NOMO-1 treated with DMSO at 0.1 percent for 48 hours (cell line): Measurements from ENCODE around the gene EVX1.
A peak's percentile ranks its signal among the peaks of the same experiment; 100 is the strongest.

ENCODE experiments used
- DNase-seq: peaks from one replicate; lab custom pipeline; 2025; ENCODE audit not compliant: unreplicated experiment; lab: John Stamatoyannopoulos, UW

The EVX1 gene

GRCh38 chr7:27204851-27205322 is 37.7 kb upstream of the EVX1 start:
- DNase-seq, result no peak

GRCh38 chr7:27205325-27206280 is 37.0 kb upstream of the EVX1 start:
- DNase-seq, result no peak

GRCh38 chr7:27207348-27207985 is 35.1 kb upstream of the EVX1 start:
- no peak for DNase-seq

GRCh38 chr7:27208998-27209397 is 33.6 kb upstream of the EVX1 start:
- no peak for DNase-seq

GRCh38 chr7:27209933-27210440 is 32.6 kb upstream of the EVX1 start:
- no peak for DNase-seq

GRCh38 chr7:27210441-27211083 is 32.0 kb upstream of the EVX1 start:
- peak; percentile 30 for DNase-seq

- DNase-seq, result no peak
These were observed 31.5 kb upstream of the EVX1 start for GRCh38 chr7:27211084-27211446.

- DNase-seq, result no peak
These were observed 30.8 kb upstream of the EVX1 start for GRCh38 chr7:27211764-27212204.

- no peak for DNase-seq
These were observed 29.8 kb upstream of the EVX1 start for GRCh38 chr7:27212497-27213432.

GRCh38 chr7:27213433-27214238 is 29.0 kb upstream of the EVX1 start:
- DNase-seq, result no peak

GRCh38 chr7:27214239-27214950 is 28.2 kb upstream of the EVX1 start:
- no peak for DNase-seq

GRCh38 chr7:27215356-27215755 is 27.2 kb upstream of the EVX1 start:
- DNase-seq, result no peak

- DNase-seq, result no peak
These were observed 24.7 kb upstream of the EVX1 start for GRCh38 chr7:27217951-27218350.

GRCh38 chr7:27219821-27220220 is 22.8 kb upstream of the EVX1 start:
- DNase-seq, result no peak

- no peak for DNase-seq
These were observed 22.1 kb upstream of the EVX1 start for GRCh38 chr7:27220440-27220955.

GRCh38 chr7:27221201-27221797 is 21.3 kb upstream of the EVX1 start:
- no peak for DNase-seq

GRCh38 chr7:27223941-27224575 is 18.5 kb upstream of the EVX1 start:
- no peak for DNase-seq
